Activated CD4-positive, alpha-beta T cell treated with anti-CD3 and anti-CD28 coated beads for 24 hours (primary cell): ENCODE measurements around the gene ATP2A1.
"Not testable (repeated sequence)": the region's sequence is repeated elsewhere in the genome, so short reads cannot be mapped to it uniquely, and the experiment has no call there.

Experiments used
- DNase-seq, 2 donors: peaks; one replicate each; pipeline ENCODE4 v3.0.0-alpha.2; 2020; ENCODE audit warnings: low read depth in 2 of 2

Gene ATP2A1

DNA sequence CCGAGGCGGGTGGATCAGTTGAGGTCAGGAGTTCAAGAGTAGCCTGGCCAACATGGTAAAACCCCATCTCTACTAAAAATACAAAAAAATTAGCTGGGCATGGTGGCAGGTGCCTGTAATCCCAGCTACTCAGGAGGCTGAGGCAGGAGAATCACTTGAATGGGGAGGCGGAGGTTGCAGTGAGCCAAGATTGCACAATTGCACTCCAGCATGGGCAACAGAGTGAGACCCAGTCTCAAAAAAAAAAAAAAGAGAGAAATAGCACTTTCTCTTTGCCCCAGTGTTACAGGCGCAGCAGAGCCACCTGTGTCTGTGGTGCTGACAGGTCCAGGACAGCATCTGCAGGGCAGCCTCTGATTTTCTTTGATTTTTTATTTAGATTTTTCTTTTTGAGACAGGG, 3.3 kb downstream of the ATP2A1 start:
- DNase-seq, result not testable (repeated sequence)

- DNase-seq, result no peak
Observed at GRCh38 chr16:28882551-28883160, 4.4 kb downstream of the ATP2A1 start.

- no peak for DNase-seq
Observed at GRCh38 chr16:28883221-28883996, 5.1 kb downstream of the ATP2A1 start.

DNA sequence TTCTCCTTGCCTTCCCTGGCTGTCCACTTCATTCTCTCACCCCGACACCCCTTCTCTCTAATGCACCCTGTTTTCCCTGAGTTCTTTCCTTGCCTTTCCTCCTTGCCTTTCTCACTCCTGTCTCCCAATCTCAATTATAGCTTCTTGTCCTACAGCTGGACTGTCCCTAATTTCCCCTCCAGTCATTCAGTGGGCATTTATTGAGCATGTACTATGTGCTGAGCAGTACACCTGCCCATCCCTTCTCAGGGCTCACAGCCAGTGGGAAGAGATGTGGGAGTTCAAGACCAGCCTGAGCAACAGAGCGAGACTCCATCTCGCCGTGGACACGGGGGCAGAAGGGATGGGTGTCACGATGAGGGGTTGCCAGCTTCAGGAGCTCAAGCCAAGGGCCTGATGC, 5.8 kb downstream of the ATP2A1 start:
- no peak for DNase-seq

- DNase-seq, result no peak
Observed at GRCh38 chr16:28886945-28887344, 8.7 kb downstream of the ATP2A1 start.

- DNase-seq, result not testable (repeated sequence)
Observed at GRCh38 chr16:28890355-28890754, 12.1 kb downstream of the ATP2A1 start.

- DNase-seq, result no peak
Observed at GRCh38 chr16:28891964-28892890, 13.9 kb downstream of the ATP2A1 start.

GRCh38 chr16:28893291-28893690, 15.0 kb downstream of the ATP2A1 start:
- DNase-seq, result no peak

- no peak for DNase-seq
Observed at GRCh38 chr16:28895609-28896008, 17.3 kb downstream of the ATP2A1 start.

DNA sequence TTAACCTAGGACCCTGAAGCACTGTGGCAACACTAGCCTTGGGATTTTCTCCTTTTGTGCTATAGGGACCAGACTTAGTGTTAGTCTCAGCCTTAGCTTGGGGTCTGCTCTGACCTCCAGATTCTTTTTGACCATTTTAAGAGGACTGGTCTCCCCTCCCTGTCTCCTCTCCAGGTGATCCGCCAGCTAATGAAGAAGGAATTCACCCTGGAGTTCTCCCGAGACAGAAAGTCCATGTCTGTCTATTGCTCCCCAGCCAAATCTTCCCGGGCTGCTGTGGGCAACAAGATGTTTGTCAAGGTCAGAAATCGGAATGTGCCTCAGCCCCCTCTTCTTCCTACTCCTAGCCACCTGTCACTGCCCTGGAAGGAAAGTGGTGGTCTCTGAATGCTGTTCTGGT, 19.5 kb downstream of the ATP2A1 start:
- DNase-seq, result no peak

DNA sequence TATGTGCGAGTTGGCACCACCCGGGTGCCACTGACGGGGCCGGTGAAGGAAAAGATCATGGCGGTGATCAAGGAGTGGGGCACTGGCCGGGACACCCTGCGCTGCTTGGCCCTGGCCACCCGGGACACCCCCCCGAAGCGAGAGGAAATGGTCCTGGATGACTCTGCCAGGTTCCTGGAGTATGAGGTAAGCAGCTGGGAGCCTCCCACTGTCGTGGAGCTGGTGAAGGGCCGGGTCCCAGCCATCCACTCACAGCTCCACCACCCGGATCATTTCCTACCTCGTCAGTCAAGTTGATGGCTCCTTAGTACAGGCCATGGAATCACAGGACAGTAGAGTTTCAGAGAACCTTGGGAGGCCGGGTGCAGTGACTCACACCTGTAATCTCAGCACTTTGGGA, 20.0 kb downstream of the ATP2A1 start:
- no peak for DNase-seq

- DNase-seq, result no peak
Observed at GRCh38 chr16:28898942-28899341, 20.7 kb downstream of the ATP2A1 start.

- DNase-seq, result no peak
Observed at GRCh38 chr16:28899882-28900590, 21.7 kb downstream of the ATP2A1 start.

DNA sequence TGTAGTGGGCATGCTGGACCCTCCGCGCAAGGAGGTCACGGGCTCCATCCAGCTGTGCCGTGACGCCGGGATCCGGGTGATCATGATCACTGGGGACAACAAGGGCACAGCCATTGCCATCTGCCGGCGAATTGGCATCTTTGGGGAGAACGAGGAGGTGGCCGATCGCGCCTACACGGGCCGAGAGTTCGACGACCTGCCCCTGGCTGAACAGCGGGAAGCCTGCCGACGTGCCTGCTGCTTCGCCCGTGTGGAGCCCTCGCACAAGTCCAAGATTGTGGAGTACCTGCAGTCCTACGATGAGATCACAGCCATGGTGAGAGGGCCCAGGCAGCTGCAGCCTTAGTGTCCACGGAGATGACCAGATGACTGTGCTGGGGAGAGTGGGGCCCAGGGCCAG, 22.3 kb downstream of the ATP2A1 start:
- DNase-seq, result no peak

GRCh38 chr16:28901862-28902261, 23.6 kb downstream of the ATP2A1 start:
- DNase-seq, result no peak

- DNase-seq, result no peak
Observed at GRCh38 chr16:28902909-28903308, 24.6 kb downstream of the ATP2A1 start.

DNA sequence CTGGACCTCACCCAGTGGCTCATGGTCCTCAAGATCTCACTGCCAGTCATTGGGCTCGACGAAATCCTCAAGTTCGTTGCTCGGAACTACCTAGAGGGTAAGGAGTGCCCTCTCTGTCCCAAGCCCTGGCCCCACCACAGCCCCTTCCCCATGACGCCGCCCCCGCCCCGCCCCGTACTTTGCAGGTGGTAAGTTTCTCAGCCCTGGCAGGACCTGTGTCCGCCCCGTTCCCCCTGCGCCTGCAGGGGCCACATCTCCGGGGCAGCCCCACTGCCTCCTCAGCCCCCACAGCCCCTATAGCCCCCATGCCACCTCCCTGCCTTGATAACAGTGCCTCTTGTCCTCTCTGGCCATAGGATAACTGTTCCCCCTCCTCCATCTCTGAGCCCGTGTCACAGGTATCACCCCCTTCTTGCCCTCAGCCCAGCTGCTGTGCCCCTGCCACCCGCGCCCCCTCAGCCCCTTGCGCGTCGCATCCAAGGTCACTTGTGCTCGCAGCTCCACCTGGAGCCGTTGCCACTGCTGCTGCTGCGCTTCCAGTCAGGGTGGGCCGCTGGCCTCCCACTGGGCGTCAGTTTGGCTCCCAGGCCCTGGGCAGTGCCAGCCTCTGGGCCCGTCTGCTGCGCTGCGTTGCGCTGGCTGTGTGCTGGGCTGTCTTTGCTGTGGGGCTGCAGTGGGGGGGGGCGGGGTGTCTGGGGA, 25.2 kb downstream of the ATP2A1 start:
- no peak for DNase-seq

- no peak for DNase-seq
Observed at GRCh38 chr16:28904363-28904762, 26.1 kb downstream of the ATP2A1 start.

- no peak for DNase-seq
Observed at GRCh38 chr16:28904828-28905227, 26.5 kb downstream of the ATP2A1 start.

DNA sequence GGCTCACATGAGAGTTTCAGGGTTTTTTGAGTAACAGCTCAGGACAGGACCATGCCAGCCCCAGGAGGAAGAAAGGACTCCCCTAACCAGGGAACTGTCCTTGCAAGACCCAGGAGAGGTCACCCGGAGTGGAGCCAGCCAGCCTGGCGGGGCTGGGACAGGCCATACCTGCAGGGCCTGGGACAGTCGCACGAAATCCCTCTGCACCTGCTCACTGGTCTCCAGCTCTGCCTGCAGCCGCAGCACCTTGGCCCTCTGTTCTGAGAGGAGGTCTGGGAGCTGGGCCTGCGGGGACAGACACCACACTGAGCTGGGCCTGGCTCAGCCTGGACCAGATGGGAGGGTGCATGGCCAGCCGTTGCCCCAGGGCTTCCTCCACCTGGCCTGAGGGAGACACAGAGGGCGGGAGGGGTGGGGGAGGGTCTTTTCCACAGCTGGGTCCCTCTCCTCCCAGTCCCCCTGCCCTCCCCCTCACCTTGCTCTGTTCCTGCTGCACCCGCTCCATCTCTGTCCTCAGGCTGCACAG, 27.0 kb downstream of the ATP2A1 start:
- no peak for DNase-seq

DNA sequence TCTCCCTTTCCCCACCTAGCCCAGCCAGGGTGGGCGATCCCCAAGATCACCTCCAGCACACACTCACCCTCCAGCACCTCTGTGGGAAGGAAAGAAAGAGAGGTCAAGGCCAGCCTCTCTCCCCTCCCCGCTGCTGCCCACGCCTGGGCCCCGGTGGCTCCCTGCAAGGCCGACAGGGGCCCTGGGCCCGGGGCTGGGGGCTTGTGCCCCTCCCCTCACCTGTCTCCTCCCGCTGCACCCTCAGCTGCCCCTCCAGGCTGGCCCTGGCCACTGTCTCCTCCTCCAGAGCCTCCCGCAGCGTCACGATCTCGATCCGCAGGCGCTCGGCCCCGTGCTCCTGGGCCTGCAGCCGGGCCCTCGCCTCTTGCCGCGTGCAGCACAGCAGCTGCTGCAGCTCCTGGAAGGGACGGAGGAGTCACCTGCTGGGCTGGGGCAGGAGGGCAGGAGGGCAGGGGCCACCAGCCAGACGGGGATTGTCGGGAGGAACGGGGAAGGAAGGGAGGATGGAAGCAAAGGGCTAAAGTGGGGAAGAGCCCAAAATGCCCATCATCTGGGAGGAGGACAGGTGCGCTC, 27.6 kb downstream of the ATP2A1 start:
- DNase-seq, result no peak
